Testis (tissue), 3 donors: Measurements from ENCODE around the gene GABBR2. TPM values are rescaled to one million over a fixed set of nuclear protein-coding genes. Genes with fewer than 3 reads are reported as not detected.

ENCODE experiments used
- DNase-seq: peaks from one replicate; pipeline ENCODE4 v3.0.0-alpha.2; 2019
- H3K27ac ChIP-seq, 2 donors: fragments of 200-600 bp; sonication (generic); one replicate each; pipeline ENCODE4 v1.5.1; 2019
- H3K27me3 ChIP-seq: fragments of 200-600 bp; sonication (generic); one replicate; pipeline ENCODE4 v1.5.1; 2019
- H3K36me3 ChIP-seq: fragments of 200-600 bp; sonication (generic); one replicate; pipeline ENCODE4 v1.5.1; 2017; ENCODE audit warnings: low read depth; ENCODE audit errors: missing control alignments
- H3K4me1 ChIP-seq: fragments of 200-600 bp; sonication (generic); one replicate; pipeline ENCODE4 v1.5.1; 2019
- H3K4me3 ChIP-seq, 2 donors: fragments of 200-600 bp; sonication (generic); one replicate each; pipeline ENCODE4 v1.5.1; 2017 to 2019
- H3K9me3 ChIP-seq: fragments of 200-600 bp; sonication (generic); one replicate; pipeline ENCODE4 v1.5.1; 2017
- CTCF ChIP-seq, 3 experiments: fragments of 450-650 bp in 2 of 3; fragments of 200-600 bp in 1 of 3; sonication (generic) in 1 of 3; IDR thresholded peaks; one replicate each; pipeline ENCODE4 v1.5.1; 2016 to 2019; ENCODE audit warnings: antibody characterized with exemption in 3 of 3, mild to moderate bottlenecking in 2 of 3, moderate library complexity in 1 of 3
- POLR2A ChIP-seq: fragments of 450-650 bp; IDR thresholded peaks from one replicate; pipeline ENCODE4 v1.6.1; 2017; ENCODE audit warnings: antibody characterized with exemption, mild to moderate bottlenecking, moderate library complexity
- WGBS, 2 donors: methylation state at CpG; one replicate each; pipeline ENCODE4 v1.1.5; 2018; 5-methylcytosine and 5-hydroxymethylcytosine counted together
- intact Hi-C: fragments of 100-400 bp; cut with DNase I; formaldehyde crosslinking; loops from one replicate; pipeline ENCODE4 v1.15.1; 2023; ENCODE audit warnings: low total_unique reads
- polyA plus RNA-seq: library from polyadenylated mRNA; stranded (reverse); fragments of 350-450 nt; fragmentation: Illumina TruSeq; extraction: RNeasy Lipid Tissue Mini Kit (QIAGEN cat#74804); gene quantifications from one replicate; pipeline ENCODE4 v1.2.3, GENCODE V29; 2014; ENCODE audit warnings: low read depth, low replicate concordance; ENCODE audit not compliant: insufficient read depth
- total RNA-seq, 2 donors: library from RNA; depleted of rRNA; stranded (reverse); fragments of >200 nt; gene quantifications; one replicate each; pipeline ENCODE4 v1.2.3, GENCODE V29; 2016

Gene GABBR2
- total and polyA plus RNA-seq, 3 donors from 2014 or later: 3.0 to 8.1 (median 6.9) TPM

GRCh38 chr9:98449871-98450270 is 258.9 kb downstream of the GABBR2 start:
- Histone ChIP-seq H3K9me3 (no peaks in the 10 kb centered on the region), H3K4me3 (no peak overlapping the region), H3K4me1 (no peaks in the 10 kb centered on the region), H3K27ac (no peak overlapping the region), H3K36me3 (no peaks in the 10 kb centered on the region), H3K27me3 (no peaks in the 10 kb centered on the region)
- 79 to 86% methylated on average over 3 of the region's 3 CpGs for WGBS, 2 donors
- no peak for DNase-seq
- TF ChIP-seq POLR2A (no peak), CTCF (IDR thresholded peaks at IDR 0.05) (no peak)
- intact Hi-C loops: no loop called here

GRCh38 chr9:98445576-98445975 is 263.2 kb downstream of the GABBR2 start:
- no peak for TF ChIP-seq CTCF (IDR thresholded peaks at IDR 0.05)
- no peak for TF ChIP-seq POLR2A
- Histone ChIP-seq H3K4me1 (no peaks in the 10 kb centered on the region), H3K27ac (no peak overlapping the region), H3K9me3 (no peaks in the 10 kb centered on the region), H3K27me3 (no peaks in the 10 kb centered on the region), H3K4me3 (no peak overlapping the region), H3K36me3 (no peaks in the 10 kb centered on the region)
- intact Hi-C loops: no loop called here
- WGBS, 2 donors: 83% methylated on average over 1 of the region's 1 CpG
- DNase-seq: no peak

GRCh38 chr9:98444601-98445000 is 264.1 kb downstream of the GABBR2 start:
- Histone ChIP-seq H3K9me3 (no peaks in the 10 kb centered on the region), H3K27ac (no peak overlapping the region), H3K36me3 (no peaks in the 10 kb centered on the region), H3K4me1 (no peaks in the 10 kb centered on the region), H3K27me3 (no peaks in the 10 kb centered on the region), H3K4me3 (no peak overlapping the region)
- WGBS, 2 donors: 73 to 78% methylated on average over 13 of the region's 13 CpGs
- no peak for DNase-seq
- intact Hi-C loops: no loop called here
- TF ChIP-seq CTCF (IDR thresholded peaks at IDR 0.05): no peak

- DNase-seq: no peak
- no peak overlapping the region for H3K27ac ChIP-seq
- H3K36me3 ChIP-seq: no peaks in the 10 kb centered on the region
- WGBS, 2 donors: 58 to 64% methylated on average over 2 of the region's 2 CpGs
- H3K4me1 ChIP-seq: no peaks in the 10 kb centered on the region
- TF ChIP-seq CTCF (IDR thresholded peaks at IDR 0.05) (no peak), POLR2A (no peak)
- H3K9me3 ChIP-seq: no peaks in the 10 kb centered on the region
- H3K27me3 ChIP-seq: no peaks in the 10 kb centered on the region
- intact Hi-C loops: no loop called here
- no peak overlapping the region for H3K4me3 ChIP-seq
These were observed 266.2 kb downstream of the GABBR2 start for GRCh38 chr9:98442541-98442940.

- TF ChIP-seq POLR2A (no peak), CTCF (IDR thresholded peaks at IDR 0.05) (no peak)
- intact Hi-C loops: no loop called here
- WGBS, 2 donors: 62 to 72% methylated on average over 3 of the region's 3 CpGs
These were observed 266.6 kb downstream of the GABBR2 start for GRCh38 chr9:98442114-98442513.

More at GRCh38 chr9:98442114-98442513, 266.6 kb downstream of the GABBR2 start:
- no peaks in the 10 kb centered on the region for H3K4me1 ChIP-seq
- H3K27ac ChIP-seq: no peak overlapping the region
- no peak for DNase-seq
- no peaks in the 10 kb centered on the region for H3K27me3 ChIP-seq
- H3K9me3 ChIP-seq: no peaks in the 10 kb centered on the region
- H3K36me3 ChIP-seq: no peaks in the 10 kb centered on the region
- no peak overlapping the region for H3K4me3 ChIP-seq
